ENCODE data around the gene PALD1.

Gene PALD1

GRCh38 chr10:70550459-70550858, 71.9 kb downstream of the PALD1 start:
- ChIA-PET CTCF (interaction anchor here (0.6 to 9.4 kb wide), 57 partner anchors 9 to 717 kb away, joined by 3 to 496 read pairs (median 4); partner anchors contain the start of gene SGPL1), POLR2A (no interaction called here)
- DNase-seq (ENCODE audit: low read depth, low spot score) = no peak
- no peak overlapping the region for H3K4me3 ChIP-seq (ENCODE audit: low read depth, low read length)
- TF ChIP-seq CTCF (IDR thresholded peaks at IDR 0.05; ENCODE audit: insufficient read depth, low read length, missing control alignments) = no peak

GRCh38 chr10:70551466-70551865, 72.9 kb downstream of the PALD1 start:
- CTCF ChIA-PET = interaction anchor here (0.7 to 9.4 kb wide), 26 partner anchors 9 to 339 kb away, joined by 3 to 496 read pairs (median 4); partner anchors contain the start of genes PCBD1 and SGPL1
- no peak for TF ChIP-seq CTCF (IDR thresholded peaks at IDR 0.05; ENCODE audit: insufficient read depth, low read length, missing control alignments)

GRCh38 chr10:70551971-70552422, 73.4 kb downstream of the PALD1 start:
- CTCF ChIA-PET = interaction anchor here (0.7 to 9.4 kb wide), 22 partner anchors 8 to 338 kb away, joined by 3 to 496 read pairs (median 4); partner anchors contain the start of genes PCBD1 and SGPL1
- TF ChIP-seq CTCF (IDR thresholded peaks at IDR 0.05; ENCODE audit: insufficient read depth, low read length, missing control alignments) = no peak
- H3K4me3 ChIP-seq (ENCODE audit: low read depth, low read length) = peak overlapping the region; percentile 24
- peak; percentile 95 for DNase-seq (ENCODE audit: low read depth, low spot score)
- POLR2A ChIA-PET = interaction anchor here (0.6 to 1.2 kb wide), 5 partner anchors 66 to 379 kb away, joined by 3 to 6 read pairs (median 3); no protein-coding TSS in a partner anchor

More at GRCh38 chr10:70551466-70551865, 72.9 kb downstream of the PALD1 start:
- POLR2A ChIA-PET = interaction anchor here (0.6 to 1.2 kb wide), 5 partner anchors 67 to 380 kb away, joined by 3 to 6 read pairs (median 3); no protein-coding TSS in a partner anchor
- no peak for DNase-seq (ENCODE audit: low read depth, low spot score)
- no peak overlapping the region for H3K4me3 ChIP-seq (ENCODE audit: low read depth, low read length)

GRCh38 chr10:70552586-70552985, 74.0 kb downstream of the PALD1 start:
- DNase-seq (ENCODE audit: low read depth, low spot score) = no peak
- H3K4me3 ChIP-seq (ENCODE audit: low read depth, low read length) = no peak overlapping the region
- ChIA-PET CTCF (interaction anchor here (0.9 to 9.4 kb wide), 14 partner anchors 8 to 351 kb away, joined by 3 to 496 read pairs (median 4); partner anchors contain the start of genes PCBD1 and SGPL1), POLR2A (interaction anchor here (1.0 to 1.2 kb wide), 2 partner anchors 66 to 264 kb away, joined by 3 to 6 read pairs; no protein-coding TSS in a partner anchor)
- TF ChIP-seq CTCF (IDR thresholded peaks at IDR 0.05; ENCODE audit: insufficient read depth, low read length, missing control alignments) = no peak

- no peak overlapping the region for H3K4me3 ChIP-seq (ENCODE audit: low read depth, low read length)
- ChIA-PET POLR2A (no interaction called here), CTCF (interaction anchor here (9.4 kb wide), 1 partner anchor 201 kb away, joined by 496 read pairs; no protein-coding TSS in a partner anchor)
- no peak for DNase-seq (ENCODE audit: low read depth, low spot score)
- TF ChIP-seq CTCF (IDR thresholded peaks at IDR 0.05; ENCODE audit: insufficient read depth, low read length, missing control alignments) = no peak
These were observed 76.8 kb downstream of the PALD1 start for GRCh38 chr10:70555371-70555770.

GRCh38 chr10:70557086-70557845, 78.7 kb downstream of the PALD1 start:
- ChIA-PET CTCF (interaction anchor here (6.0 to 9.4 kb wide), 2 partner anchors 199 to 202 kb away, joined by 93 to 496 read pairs; no protein-coding TSS in a partner anchor), POLR2A (no interaction called here)
- TF ChIP-seq CTCF (IDR thresholded peaks at IDR 0.05; ENCODE audit: insufficient read depth, low read length, missing control alignments) = no peak
- H3K4me3 ChIP-seq (ENCODE audit: low read depth, low read length) = no peak overlapping the region
- DNase-seq (ENCODE audit: low read depth, low spot score) = no peak

All from AG04449 (cell line).